ENCODE measurements around the gene INHA.

DNA sequence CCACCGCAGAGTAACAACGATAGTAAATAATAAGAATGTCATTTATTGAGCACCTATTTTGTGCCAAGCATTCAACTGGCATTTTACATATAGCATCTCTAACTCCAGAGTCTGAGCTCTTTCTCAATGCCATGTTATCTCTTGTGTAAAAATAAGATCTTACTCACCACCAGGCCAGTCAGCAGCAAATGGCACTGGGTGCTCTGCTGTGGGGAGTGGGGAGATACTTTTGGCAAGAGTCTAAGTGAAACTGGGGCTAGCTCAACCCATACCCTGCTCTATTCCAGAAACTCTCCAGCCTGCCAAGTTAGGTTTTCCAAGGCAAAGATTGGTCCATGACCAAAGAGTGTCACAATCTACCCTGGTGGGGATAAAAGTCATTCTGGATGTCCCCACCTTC is 50.4 kb downstream of the INHA start:
- no peak for TF ChIP-seq TOX (CRISPR knock-in tag; IDR thresholded peaks at IDR 0.05; ENCODE audit: borderline replicate concordance)
- TF ChIP-seq GLIS3 (CRISPR knock-in tag; IDR thresholded peaks at IDR 0.05) = no peak
- no peak for TF ChIP-seq TCF4 (CRISPR knock-in tag; IDR thresholded peaks at IDR 0.05; ENCODE audit: borderline replicate concordance)
- TF ChIP-seq, protein P1, sequence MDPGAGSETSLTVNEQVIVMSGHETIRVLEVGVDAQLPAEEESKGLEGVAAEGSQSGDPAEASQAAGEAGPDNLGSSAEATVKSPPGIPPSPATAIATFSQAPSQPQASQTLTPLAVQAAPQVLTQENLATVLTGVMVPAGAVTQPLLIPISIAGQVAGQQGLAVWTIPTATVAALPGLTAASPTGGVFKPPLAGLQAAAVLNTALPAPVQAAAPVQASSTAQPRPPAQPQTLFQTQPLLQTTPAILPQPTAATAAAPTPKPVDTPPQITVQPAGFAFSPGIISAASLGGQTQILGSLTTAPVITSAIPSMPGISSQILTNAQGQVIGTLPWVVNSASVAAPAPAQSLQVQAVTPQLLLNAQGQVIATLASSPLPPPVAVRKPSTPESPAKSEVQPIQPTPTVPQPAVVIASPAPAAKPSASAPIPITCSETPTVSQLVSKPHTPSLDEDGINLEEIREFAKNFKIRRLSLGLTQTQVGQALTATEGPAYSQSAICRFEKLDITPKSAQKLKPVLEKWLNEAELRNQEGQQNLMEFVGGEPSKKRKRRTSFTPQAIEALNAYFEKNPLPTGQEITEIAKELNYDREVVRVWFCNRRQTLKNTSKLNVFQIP (CRISPR knock-in tag; IDR thresholded peaks at IDR 0.05; ENCODE audit: borderline replicate concordance, low read depth) = no peak
- TF ChIP-seq, protein P2, sequence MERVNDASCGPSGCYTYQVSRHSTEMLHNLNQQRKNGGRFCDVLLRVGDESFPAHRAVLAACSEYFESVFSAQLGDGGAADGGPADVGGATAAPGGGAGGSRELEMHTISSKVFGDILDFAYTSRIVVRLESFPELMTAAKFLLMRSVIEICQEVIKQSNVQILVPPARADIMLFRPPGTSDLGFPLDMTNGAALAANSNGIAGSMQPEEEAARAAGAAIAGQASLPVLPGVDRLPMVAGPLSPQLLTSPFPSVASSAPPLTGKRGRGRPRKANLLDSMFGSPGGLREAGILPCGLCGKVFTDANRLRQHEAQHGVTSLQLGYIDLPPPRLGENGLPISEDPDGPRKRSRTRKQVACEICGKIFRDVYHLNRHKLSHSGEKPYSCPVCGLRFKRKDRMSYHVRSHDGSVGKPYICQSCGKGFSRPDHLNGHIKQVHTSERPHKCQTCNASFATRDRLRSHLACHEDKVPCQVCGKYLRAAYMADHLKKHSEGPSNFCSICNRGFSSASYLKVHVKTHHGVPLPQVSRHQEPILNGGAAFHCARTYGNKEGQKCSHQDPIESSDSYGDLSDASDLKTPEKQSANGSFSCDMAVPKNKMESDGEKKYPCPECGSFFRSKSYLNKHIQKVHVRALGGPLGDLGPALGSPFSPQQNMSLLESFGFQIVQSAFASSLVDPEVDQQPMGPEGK (CRISPR knock-in tag; IDR thresholded peaks at IDR 0.05; ENCODE audit: borderline replicate concordance) = no peak
- TF ChIP-seq, protein P3, sequence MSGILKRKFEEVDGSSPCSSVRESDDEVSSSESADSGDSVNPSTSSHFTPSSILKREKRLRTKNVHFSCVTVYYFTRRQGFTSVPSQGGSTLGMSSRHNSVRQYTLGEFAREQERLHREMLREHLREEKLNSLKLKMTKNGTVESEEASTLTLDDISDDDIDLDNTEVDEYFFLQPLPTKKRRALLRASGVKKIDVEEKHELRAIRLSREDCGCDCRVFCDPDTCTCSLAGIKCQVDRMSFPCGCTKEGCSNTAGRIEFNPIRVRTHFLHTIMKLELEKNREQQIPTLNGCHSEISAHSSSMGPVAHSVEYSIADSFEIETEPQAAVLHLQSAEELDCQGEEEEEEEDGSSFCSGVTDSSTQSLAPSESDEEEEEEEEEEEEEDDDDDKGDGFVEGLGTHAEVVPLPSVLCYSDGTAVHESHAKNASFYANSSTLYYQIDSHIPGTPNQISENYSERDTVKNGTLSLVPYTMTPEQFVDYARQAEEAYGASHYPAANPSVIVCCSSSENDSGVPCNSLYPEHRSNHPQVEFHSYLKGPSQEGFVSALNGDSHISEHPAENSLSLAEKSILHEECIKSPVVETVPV (CRISPR knock-in tag; IDR thresholded peaks at IDR 0.05) = no peak
- no peak for TF ChIP-seq ARNTL (CRISPR knock-in tag; IDR thresholded peaks at IDR 0.05; ENCODE audit: borderline replicate concordance, low read depth)
- no peak for TF ChIP-seq SNAI2 (CRISPR knock-in tag; IDR thresholded peaks at IDR 0.05)
- TF ChIP-seq ZFP30 (CRISPR knock-in tag; IDR thresholded peaks at IDR 0.05) = no peak
- no peak for TF ChIP-seq PPARA (CRISPR knock-in tag; IDR thresholded peaks at IDR 0.05; ENCODE audit: borderline replicate concordance)
- TF ChIP-seq, protein P4, sequence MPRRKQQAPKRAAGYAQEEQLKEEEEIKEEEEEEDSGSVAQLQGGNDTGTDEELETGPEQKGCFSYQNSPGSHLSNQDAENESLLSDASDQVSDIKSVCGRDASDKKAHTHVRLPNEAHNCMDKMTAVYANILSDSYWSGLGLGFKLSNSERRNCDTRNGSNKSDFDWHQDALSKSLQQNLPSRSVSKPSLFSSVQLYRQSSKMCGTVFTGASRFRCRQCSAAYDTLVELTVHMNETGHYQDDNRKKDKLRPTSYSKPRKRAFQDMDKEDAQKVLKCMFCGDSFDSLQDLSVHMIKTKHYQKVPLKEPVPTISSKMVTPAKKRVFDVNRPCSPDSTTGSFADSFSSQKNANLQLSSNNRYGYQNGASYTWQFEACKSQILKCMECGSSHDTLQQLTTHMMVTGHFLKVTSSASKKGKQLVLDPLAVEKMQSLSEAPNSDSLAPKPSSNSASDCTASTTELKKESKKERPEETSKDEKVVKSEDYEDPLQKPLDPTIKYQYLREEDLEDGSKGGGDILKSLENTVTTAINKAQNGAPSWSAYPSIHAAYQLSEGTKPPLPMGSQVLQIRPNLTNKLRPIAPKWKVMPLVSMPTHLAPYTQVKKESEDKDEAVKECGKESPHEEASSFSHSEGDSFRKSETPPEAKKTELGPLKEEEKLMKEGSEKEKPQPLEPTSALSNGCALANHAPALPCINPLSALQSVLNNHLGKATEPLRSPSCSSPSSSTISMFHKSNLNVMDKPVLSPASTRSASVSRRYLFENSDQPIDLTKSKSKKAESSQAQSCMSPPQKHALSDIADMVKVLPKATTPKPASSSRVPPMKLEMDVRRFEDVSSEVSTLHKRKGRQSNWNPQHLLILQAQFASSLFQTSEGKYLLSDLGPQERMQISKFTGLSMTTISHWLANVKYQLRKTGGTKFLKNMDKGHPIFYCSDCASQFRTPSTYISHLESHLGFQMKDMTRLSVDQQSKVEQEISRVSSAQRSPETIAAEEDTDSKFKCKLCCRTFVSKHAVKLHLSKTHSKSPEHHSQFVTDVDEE (CRISPR knock-in tag; IDR thresholded peaks at IDR 0.05) = no peak
- TF ChIP-seq, protein P5, sequence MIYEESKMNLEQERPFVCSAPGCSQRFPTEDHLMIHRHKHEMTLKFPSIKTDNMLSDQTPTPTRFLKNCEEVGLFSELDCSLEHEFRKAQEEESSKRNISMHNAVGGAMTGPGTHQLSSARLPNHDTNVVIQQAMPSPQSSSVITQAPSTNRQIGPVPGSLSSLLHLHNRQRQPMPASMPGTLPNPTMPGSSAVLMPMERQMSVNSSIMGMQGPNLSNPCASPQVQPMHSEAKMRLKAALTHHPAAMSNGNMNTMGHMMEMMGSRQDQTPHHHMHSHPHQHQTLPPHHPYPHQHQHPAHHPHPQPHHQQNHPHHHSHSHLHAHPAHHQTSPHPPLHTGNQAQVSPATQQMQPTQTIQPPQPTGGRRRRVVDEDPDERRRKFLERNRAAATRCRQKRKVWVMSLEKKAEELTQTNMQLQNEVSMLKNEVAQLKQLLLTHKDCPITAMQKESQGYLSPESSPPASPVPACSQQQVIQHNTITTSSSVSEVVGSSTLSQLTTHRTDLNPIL (CRISPR knock-in tag; IDR thresholded peaks at IDR 0.05; ENCODE audit: low read depth) = no peak
